DMS53 treated with DMSO at 0.1 percent for 48 hours (cell line): ENCODE measurements around the gene RIT2.

Experiments
- DNase-seq: peaks from one replicate; lab custom pipeline; 2025; ENCODE audit not compliant: unreplicated experiment; lab: John Stamatoyannopoulos, UW

RIT2 gene

GRCh38 chr18:42937436-42937835 lies 178.0 kb downstream of the RIT2 start:
- no peak for DNase-seq

- DNase-seq = no peak
These were observed 179.2 kb downstream of the RIT2 start for GRCh38 chr18:42936289-42936688.

GRCh38 chr18:42931491-42931890 lies 184.0 kb downstream of the RIT2 start:
- no peak for DNase-seq

- peak; percentile 29 for DNase-seq
These were observed 185.6 kb downstream of the RIT2 start for GRCh38 chr18:42929857-42930256.

- DNase-seq = no peak
These were observed 186.3 kb downstream of the RIT2 start for GRCh38 chr18:42929181-42929580.

- no peak for DNase-seq
These were observed 190.4 kb downstream of the RIT2 start for GRCh38 chr18:42925036-42925435.

- DNase-seq = no peak
These were observed 193.1 kb downstream of the RIT2 start for GRCh38 chr18:42922363-42922762.

GRCh38 chr18:42921226-42921737 lies 194.2 kb downstream of the RIT2 start:
- DNase-seq = no peak

GRCh38 chr18:42920621-42921020 lies 194.9 kb downstream of the RIT2 start:
- no peak for DNase-seq

- peak; percentile 91 for DNase-seq
These were observed 200.2 kb downstream of the RIT2 start for GRCh38 chr18:42915299-42915698.

- no peak for DNase-seq
These were observed 201.0 kb downstream of the RIT2 start for GRCh38 chr18:42914476-42914875.

GRCh38 chr18:42909095-42909494 lies 206.4 kb downstream of the RIT2 start:
- DNase-seq = no peak

- no peak for DNase-seq
These were observed 208.7 kb downstream of the RIT2 start for GRCh38 chr18:42906761-42907160.

- DNase-seq = no peak
These were observed 214.3 kb downstream of the RIT2 start for GRCh38 chr18:42901161-42901560.

GRCh38 chr18:42893977-42894376 lies 221.5 kb downstream of the RIT2 start:
- DNase-seq = peak; percentile 98

GRCh38 chr18:42892181-42892580 lies 223.3 kb downstream of the RIT2 start:
- no peak for DNase-seq

- no peak for DNase-seq
These were observed 223.8 kb downstream of the RIT2 start for GRCh38 chr18:42891705-42892104.

- no peak for DNase-seq
These were observed 232.3 kb downstream of the RIT2 start for GRCh38 chr18:42883169-42883568.

- DNase-seq = no peak
These were observed 233.4 kb downstream of the RIT2 start for GRCh38 chr18:42882122-42882521.

GRCh38 chr18:42872838-42873237 lies 242.6 kb downstream of the RIT2 start:
- no peak for DNase-seq

GRCh38 chr18:42864876-42865275 lies 250.6 kb downstream of the RIT2 start:
- no peak for DNase-seq

GRCh38 chr18:42861271-42861670 lies 254.2 kb downstream of the RIT2 start:
- DNase-seq = no peak

- DNase-seq = no peak
These were observed 254.9 kb downstream of the RIT2 start for GRCh38 chr18:42860548-42860947.

- no peak for DNase-seq
These were observed 255.5 kb downstream of the RIT2 start for GRCh38 chr18:42860011-42860410.
